HL-60 (cell line): Measurements from ENCODE around the gene BCAS3.
A peak's percentile ranks its signal among the peaks of the same experiment; 100 is the strongest.

ENCODE experiments used
- DNase-seq, 2 experiments: peaks; one replicate each; pipeline ENCODE4 v3.0.0-alpha.2; 2010 to 2020; ENCODE audit warnings: low read depth in 1 of 2, low spot score in 1 of 2
- H3K27ac ChIP-seq: fragments of 250-450 bp; sonication (Bioruptor Pico); replicated peaks from 2 replicates; pipeline ENCODE4 v1.5.1; 2020; ENCODE audit warnings: mild to moderate bottlenecking, moderate library complexity
- H3K27me3 ChIP-seq: fragments of 250-450 bp; sonication (Bioruptor Pico); 2 replicates; pipeline ENCODE4 v1.5.1; 2021; ENCODE audit warnings: mild to moderate bottlenecking, moderate library complexity; ENCODE audit not compliant: insufficient read depth, poor library complexity, severe bottlenecking
- H3K4me3 ChIP-seq: replicated peaks from 2 replicates; pipeline ENCODE4 v1.5.1; 2011; ENCODE audit warnings: mild to moderate bottlenecking, control low read depth, low read length; ENCODE audit not compliant: insufficient read depth
- GABPA ChIP-seq: IDR thresholded peaks from 2 replicates; pipeline ENCODE4 v1.6.1; 2012; ENCODE audit warnings: low read depth
- POLR2AphosphoS5 ChIP-seq: IDR thresholded peaks from 2 replicates; pipeline ENCODE4 v1.6.1; 2012; ENCODE audit warnings: low read depth
- SPI1 ChIP-seq: IDR thresholded peaks from 2 replicates; pipeline ENCODE4 v1.6.1; 2012; ENCODE audit warnings: low read depth, mild to moderate bottlenecking, borderline replicate concordance
- TF ChIP-seq, protein P1 (sequence below): IDR thresholded peaks from 2 replicates; pipeline ENCODE4 v1.6.1; 2012; ENCODE audit warnings: low read depth; ENCODE audit not compliant: insufficient replicate concordance
- TF ChIP-seq, protein P2 (sequence below): IDR thresholded peaks from one replicate; pipeline ENCODE4 v1.5.1; 2011; ENCODE audit warnings: low read length, control low read depth, inconsistent platforms; ENCODE audit not compliant: insufficient read depth

BCAS3 gene

DNA sequence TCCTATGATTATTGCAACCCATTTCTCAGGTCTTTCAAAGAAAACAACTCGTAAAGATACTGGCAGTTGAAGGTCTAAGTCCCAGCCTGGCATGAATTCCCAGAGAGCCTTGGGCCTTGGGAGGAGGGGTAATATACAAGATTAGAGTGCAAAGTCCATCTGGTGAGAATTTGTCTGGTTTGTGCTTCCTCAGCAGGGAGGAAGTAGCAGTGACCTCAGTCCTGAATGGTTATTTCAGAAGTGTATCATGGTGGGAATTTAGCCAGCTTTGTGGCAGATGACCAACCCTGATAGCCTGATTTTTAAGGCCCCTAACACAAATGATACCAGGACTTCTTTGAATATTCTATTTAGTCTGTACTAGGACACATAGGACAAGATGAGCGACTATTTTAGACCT, 570.7 kb downstream of the BCAS3 start:
- no peak for DNase-seq
- TF ChIP-seq SPI1, result peak; percentile 22; the same call in 1 of the 2 replicates
- TF ChIP-seq, protein P1, sequence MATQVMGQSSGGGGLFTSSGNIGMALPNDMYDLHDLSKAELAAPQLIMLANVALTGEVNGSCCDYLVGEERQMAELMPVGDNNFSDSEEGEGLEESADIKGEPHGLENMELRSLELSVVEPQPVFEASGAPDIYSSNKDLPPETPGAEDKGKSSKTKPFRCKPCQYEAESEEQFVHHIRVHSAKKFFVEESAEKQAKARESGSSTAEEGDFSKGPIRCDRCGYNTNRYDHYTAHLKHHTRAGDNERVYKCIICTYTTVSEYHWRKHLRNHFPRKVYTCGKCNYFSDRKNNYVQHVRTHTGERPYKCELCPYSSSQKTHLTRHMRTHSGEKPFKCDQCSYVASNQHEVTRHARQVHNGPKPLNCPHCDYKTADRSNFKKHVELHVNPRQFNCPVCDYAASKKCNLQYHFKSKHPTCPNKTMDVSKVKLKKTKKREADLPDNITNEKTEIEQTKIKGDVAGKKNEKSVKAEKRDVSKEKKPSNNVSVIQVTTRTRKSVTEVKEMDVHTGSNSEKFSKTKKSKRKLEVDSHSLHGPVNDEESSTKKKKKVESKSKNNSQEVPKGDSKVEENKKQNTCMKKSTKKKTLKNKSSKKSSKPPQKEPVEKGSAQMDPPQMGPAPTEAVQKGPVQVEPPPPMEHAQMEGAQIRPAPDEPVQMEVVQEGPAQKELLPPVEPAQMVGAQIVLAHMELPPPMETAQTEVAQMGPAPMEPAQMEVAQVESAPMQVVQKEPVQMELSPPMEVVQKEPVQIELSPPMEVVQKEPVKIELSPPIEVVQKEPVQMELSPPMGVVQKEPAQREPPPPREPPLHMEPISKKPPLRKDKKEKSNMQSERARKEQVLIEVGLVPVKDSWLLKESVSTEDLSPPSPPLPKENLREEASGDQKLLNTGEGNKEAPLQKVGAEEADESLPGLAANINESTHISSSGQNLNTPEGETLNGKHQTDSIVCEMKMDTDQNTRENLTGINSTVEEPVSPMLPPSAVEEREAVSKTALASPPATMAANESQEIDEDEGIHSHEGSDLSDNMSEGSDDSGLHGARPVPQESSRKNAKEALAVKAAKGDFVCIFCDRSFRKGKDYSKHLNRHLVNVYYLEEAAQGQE, result no peak
- Histone ChIP-seq H3K4me3 (no peak overlapping the region), H3K27me3 (no peaks in the 10 kb centered on the region), H3K27ac (no peak overlapping the region; the same call in 1 of the 2 replicates)

DNA sequence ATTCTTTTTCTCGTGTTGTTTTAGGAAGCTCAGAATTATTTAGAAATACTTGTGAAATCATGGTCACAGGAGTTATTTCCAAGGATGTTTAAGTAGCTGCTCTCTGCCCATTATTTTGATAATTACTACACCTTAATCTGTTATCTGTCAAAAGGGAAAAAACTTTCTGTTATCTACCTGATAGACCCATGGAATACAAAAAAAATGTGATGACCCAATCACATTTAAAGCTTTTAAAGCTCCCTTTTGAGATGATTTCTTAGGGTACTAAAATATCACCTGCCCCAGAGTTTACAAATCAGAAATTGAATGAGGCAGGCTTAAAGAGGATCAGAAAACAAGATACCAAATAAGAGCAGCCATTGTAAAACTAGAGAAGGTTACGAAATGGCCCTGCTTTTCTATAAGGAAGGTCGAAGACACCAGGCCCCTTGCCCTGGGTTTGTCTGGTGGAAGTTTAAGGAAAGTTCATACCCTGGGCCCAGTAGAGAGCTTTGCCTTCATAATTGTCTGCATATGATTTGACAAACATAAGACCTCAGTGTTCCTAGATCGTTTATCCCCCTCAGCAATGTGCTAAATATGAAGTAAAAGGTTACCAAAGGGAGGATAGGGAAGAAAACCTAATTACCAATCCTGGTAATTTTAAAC, 572.1 kb downstream of the BCAS3 start:
- TF ChIP-seq SPI1 (no peak), GABPA (no peak), POLR2AphosphoS5 (no peak)
- TF ChIP-seq, protein P1, result no peak
- TF ChIP-seq, protein P2, sequence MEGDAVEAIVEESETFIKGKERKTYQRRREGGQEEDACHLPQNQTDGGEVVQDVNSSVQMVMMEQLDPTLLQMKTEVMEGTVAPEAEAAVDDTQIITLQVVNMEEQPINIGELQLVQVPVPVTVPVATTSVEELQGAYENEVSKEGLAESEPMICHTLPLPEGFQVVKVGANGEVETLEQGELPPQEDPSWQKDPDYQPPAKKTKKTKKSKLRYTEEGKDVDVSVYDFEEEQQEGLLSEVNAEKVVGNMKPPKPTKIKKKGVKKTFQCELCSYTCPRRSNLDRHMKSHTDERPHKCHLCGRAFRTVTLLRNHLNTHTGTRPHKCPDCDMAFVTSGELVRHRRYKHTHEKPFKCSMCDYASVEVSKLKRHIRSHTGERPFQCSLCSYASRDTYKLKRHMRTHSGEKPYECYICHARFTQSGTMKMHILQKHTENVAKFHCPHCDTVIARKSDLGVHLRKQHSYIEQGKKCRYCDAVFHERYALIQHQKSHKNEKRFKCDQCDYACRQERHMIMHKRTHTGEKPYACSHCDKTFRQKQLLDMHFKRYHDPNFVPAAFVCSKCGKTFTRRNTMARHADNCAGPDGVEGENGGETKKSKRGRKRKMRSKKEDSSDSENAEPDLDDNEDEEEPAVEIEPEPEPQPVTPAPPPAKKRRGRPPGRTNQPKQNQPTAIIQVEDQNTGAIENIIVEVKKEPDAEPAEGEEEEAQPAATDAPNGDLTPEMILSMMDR, result no peak
- peak overlapping the region; percentile 97 for H3K27ac ChIP-seq
- no peak overlapping the region for H3K4me3 ChIP-seq
- no peaks in the 10 kb centered on the region for H3K27me3 ChIP-seq
- no peak for DNase-seq

DNA sequence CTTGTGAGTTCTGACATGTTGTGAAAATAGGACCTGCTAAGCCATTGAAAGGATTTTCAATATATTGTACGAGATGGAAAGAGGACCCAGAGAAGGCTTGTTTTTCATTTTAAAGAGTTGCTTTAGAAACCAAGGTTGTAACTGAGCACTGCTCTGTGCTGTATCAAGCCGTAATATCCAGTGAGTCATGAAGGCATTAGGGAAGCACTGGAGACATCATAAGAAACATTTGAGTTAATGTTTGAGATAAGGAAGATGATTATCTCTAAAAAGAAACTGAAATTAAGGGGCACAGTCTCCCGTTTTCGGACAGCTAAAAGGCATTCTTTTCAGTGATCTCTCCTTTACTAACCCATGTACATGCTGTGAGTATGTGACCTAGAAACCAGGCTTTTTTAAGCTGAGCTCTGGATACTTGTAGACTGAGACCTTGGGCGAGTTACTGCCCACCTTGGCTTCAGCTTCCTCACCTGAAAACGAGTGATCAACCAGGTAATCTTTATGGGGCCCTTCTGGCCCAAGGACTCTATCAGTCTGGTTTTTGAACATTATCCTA, 572.8 kb downstream of the BCAS3 start:
- H3K27ac ChIP-seq, result peak overlapping the region; percentile 97
- no peak overlapping the region for H3K4me3 ChIP-seq
- TF ChIP-seq, protein P1, result no peak
- TF ChIP-seq, protein P2, result no peak
- no peak for TF ChIP-seq POLR2AphosphoS5
- TF ChIP-seq SPI1, result no peak
- no peak for TF ChIP-seq GABPA
- no peaks in the 10 kb centered on the region for H3K27me3 ChIP-seq
- DNase-seq, result peak in 1 of 2 experiments; percentile 36
